ENCODE measurements around the gene INSIG1. TPM values are rescaled to one million over a fixed set of nuclear protein-coding genes. Genes with fewer than 3 reads are reported as not detected.

The INSIG1 gene
- total and polyA plus RNA-seq, 2 of the 4 experiments (the other 2 are of a cell fraction) = 19.0 to 26.0 TPM

DNA sequence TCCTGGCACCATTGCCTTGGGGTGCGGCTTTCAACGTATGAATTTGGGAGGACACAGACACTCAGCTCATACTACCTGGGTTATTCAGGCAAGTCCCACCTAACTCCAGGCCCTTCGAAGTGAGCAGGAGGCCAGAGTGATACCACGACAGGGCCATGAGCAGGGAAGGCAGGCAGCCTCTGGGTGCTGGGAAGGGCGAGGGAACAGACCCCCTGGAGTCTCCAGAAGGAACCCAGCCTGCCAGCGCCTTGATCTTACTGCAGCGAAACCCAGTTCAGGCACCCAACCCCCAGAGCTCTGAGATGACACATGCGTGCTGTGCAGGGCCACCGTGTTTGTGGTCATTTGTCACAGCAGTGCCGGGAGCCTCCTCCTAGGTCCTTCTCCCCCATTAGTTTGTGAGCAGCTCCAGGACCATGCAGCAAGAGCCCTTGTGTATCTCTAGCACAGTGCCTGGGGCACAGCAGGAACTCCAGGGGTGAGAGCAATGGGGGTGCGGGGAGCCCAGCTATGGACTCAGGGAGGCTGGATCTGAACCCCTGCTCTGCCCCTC, 7.7 kb upstream of the INSIG1 start:
- CTCF ChIA-PET = no interaction called here
- no peak overlapping the region for H3K4me3 ChIP-seq (ENCODE audit: insufficient read depth, low read depth, low read length)
- TF ChIP-seq RFX5 (IDR thresholded peaks at IDR 0.05; ENCODE audit: low read depth, low read length) (no peak), MXI1 (IDR thresholded peaks at IDR 0.05; ENCODE audit: borderline replicate concordance, low read depth, low read length) (no peak), BHLHE40 (IDR thresholded peaks at IDR 0.05; ENCODE audit: low read depth, low read length) (no peak), RCOR1 (IDR thresholded peaks at IDR 0.05; ENCODE audit: insufficient replicate concordance, low read length) (no peak), NFE2L2 (IDR thresholded peaks at IDR 0.05; ENCODE audit: low read depth, low read length) (no peak), MAZ (IDR thresholded peaks at IDR 0.05; ENCODE audit: borderline replicate concordance, low read depth, low read length) (no peak), RAD21 (IDR thresholded peaks at IDR 0.05; ENCODE audit: low read length) (no peak), POLR2A (IDR thresholded peaks at IDR 0.05; ENCODE audit: low read depth, low read length) (no peak)
- TF ChIP-seq, protein P1, sequence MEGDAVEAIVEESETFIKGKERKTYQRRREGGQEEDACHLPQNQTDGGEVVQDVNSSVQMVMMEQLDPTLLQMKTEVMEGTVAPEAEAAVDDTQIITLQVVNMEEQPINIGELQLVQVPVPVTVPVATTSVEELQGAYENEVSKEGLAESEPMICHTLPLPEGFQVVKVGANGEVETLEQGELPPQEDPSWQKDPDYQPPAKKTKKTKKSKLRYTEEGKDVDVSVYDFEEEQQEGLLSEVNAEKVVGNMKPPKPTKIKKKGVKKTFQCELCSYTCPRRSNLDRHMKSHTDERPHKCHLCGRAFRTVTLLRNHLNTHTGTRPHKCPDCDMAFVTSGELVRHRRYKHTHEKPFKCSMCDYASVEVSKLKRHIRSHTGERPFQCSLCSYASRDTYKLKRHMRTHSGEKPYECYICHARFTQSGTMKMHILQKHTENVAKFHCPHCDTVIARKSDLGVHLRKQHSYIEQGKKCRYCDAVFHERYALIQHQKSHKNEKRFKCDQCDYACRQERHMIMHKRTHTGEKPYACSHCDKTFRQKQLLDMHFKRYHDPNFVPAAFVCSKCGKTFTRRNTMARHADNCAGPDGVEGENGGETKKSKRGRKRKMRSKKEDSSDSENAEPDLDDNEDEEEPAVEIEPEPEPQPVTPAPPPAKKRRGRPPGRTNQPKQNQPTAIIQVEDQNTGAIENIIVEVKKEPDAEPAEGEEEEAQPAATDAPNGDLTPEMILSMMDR (conservative IDR thresholded peaks at IDR 0.05; ENCODE audit: low read depth, low read length) = no peak
- H2BK5ac ChIP-seq (ENCODE audit: low read depth, low read length, poor library complexity, severe bottlenecking) = no peak overlapping the region
- H3K79me1 ChIP-seq (ENCODE audit: low read depth in 1 of 2, low read length in 2 of 2) = no peaks in the 10 kb centered on the region
- dilution Hi-C loops (cut with HindIII; ENCODE audit: low sequenced_read_pairs, unreplicated experiment) (no loop called here), in situ Hi-C loops (cut with MboI; ENCODE audit: low sequenced_read_pairs) (no loop called here), intact Hi-C loops (cut with micrococcal nuclease) (loop anchor here (10.0 kb wide), 1 partner anchor 165 kb away; the partner anchor contains the start of gene EN2)
- no peak overlapping the region for H2AFZ ChIP-seq (replicated peaks; ENCODE audit: low read length, poor library complexity)
- no peak overlapping the region for H3K27ac ChIP-seq (ENCODE audit: insufficient read depth, low read length)
- H3K4ac ChIP-seq (ENCODE audit: low read depth, low read length) = no peak overlapping the region
- no peak overlapping the region for H3K18ac ChIP-seq (ENCODE audit: low read depth, low read length)
- no peak overlapping the region for H3K14ac ChIP-seq (replicated peaks; ENCODE audit: low read depth, low read length)
- no peaks in the 10 kb centered on the region for H4K20me1 ChIP-seq (ENCODE audit: insufficient read depth, low read length)
- DNase-seq = no peak
- POLR2A ChIA-PET (ENCODE audit: unreplicated experiment) = no interaction called here
- H3K9me1 ChIP-seq (ENCODE audit: insufficient read depth, low read length) = peaks cover 7% of the 10 kb centered on the region; the same call in 1 of the 2 replicates
- WGBS, 2 experiments (ENCODE audit: extremely low coverage in 2 of 2, insufficient read length in 1 of 2) = 79% methylated on average over 5 of the region's 11 CpGs; no CpG with 5 or more reads in 1 of the 2 experiments
- H2BK120ac ChIP-seq (ENCODE audit: low read depth, low read length) = no peak overlapping the region
- no peak for ATAC-seq (ENCODE audit: low read depth)
- no TSS peak for BruUV-seq (replicated peaks)
- H4K5ac ChIP-seq (ENCODE audit: low read depth, low read length) = no peak overlapping the region
- no peak overlapping the region for H2BK20ac ChIP-seq (ENCODE audit: low read depth, low read length)
- no peak overlapping the region for H2AK5ac ChIP-seq (ENCODE audit: low read depth, low read length)
- H3K9me3 ChIP-seq (ENCODE audit: control insufficient read depth, insufficient read depth, low read length) = no peaks in the 10 kb centered on the region
- H3K9ac ChIP-seq (ENCODE audit: low read depth, low read length) = no peak overlapping the region
- H4K8ac ChIP-seq (ENCODE audit: low read depth in 2 of 2, low read length in 2 of 2) = no peak overlapping the region
- H3K4me2 ChIP-seq (ENCODE audit: low read depth, low read length) = no peak overlapping the region
- H3K23ac ChIP-seq (ENCODE audit: low read depth, low read length) = no peak overlapping the region
- no peak overlapping the region for H2BK15ac ChIP-seq (ENCODE audit: low read depth, low read length)
- peaks cover 2% of the 10 kb centered on the region; the same call in 1 of the 2 replicates for H3K27me3 ChIP-seq (ENCODE audit: control insufficient read depth, insufficient read depth, low read length)
- no peak overlapping the region for H2AK9ac ChIP-seq (replicated peaks; ENCODE audit: low read depth, low read length, poor library complexity)
- no peak overlapping the region for H3K56ac ChIP-seq (ENCODE audit: extremely low read depth, insufficient read depth, low read length)
- no peaks in the 10 kb centered on the region; the same call in 1 of the 2 replicates for H3K4me1 ChIP-seq (ENCODE audit: control insufficient read depth, insufficient read depth, low read length)
- no peaks in the 10 kb centered on the region for H3K36me3 ChIP-seq (ENCODE audit: control insufficient read depth, insufficient read depth, low read length)
- no peak overlapping the region for H4K91ac ChIP-seq (ENCODE audit: insufficient read depth, low read depth, low read length)

Data from IMR-90 (cell line).